ENCODE measurements around the gene CERS6.
A peak's percentile ranks its signal among the peaks of the same experiment; 100 is the strongest.
"Not testable (repeated sequence)": the region's sequence is repeated elsewhere in the genome, so short reads cannot be mapped to it uniquely, and the experiment has no call there.

The CERS6 gene

GRCh38 chr2:168748461-168748860 is 292.4 kb downstream of the CERS6 start:
- no peak for DNase-seq

GRCh38 chr2:168749297-168749696 is 293.2 kb downstream of the CERS6 start:
- no peak for DNase-seq

- no peak for DNase-seq
Measured at GRCh38 chr2:168751104-168751740, 295.1 kb downstream of the CERS6 start.

GRCh38 chr2:168752361-168752760 is 296.3 kb downstream of the CERS6 start:
- no peak for DNase-seq

GRCh38 chr2:168753765-168754329 is 297.8 kb downstream of the CERS6 start:
- DNase-seq: no peak

- DNase-seq: no peak
Measured at GRCh38 chr2:168757223-168757622, 301.2 kb downstream of the CERS6 start.

GRCh38 chr2:168758970-168759820 is 303.1 kb downstream of the CERS6 start:
- peak; percentile 46 to 61 for DNase-seq

GRCh38 chr2:168765401-168765800 is 309.3 kb downstream of the CERS6 start:
- no peak for DNase-seq

- DNase-seq: no peak
Measured at GRCh38 chr2:168766600-168766999, 310.5 kb downstream of the CERS6 start.

- no peak for DNase-seq
Measured at GRCh38 chr2:168767258-168767657, 311.2 kb downstream of the CERS6 start.

- DNase-seq: not testable (repeated sequence)
Measured at GRCh38 chr2:168768357-168768756, 312.3 kb downstream of the CERS6 start.

GRCh38 chr2:168770796-168771195 is 314.7 kb downstream of the CERS6 start:
- DNase-seq: no peak

- DNase-seq: no peak
Measured at GRCh38 chr2:168772704-168773103, 316.6 kb downstream of the CERS6 start.

- no peak for DNase-seq
Measured at GRCh38 chr2:168773128-168773527, 317.1 kb downstream of the CERS6 start.

- DNase-seq: peak; percentile 9 to 78
Measured at GRCh38 chr2:168773719-168774521, 317.8 kb downstream of the CERS6 start.

- no peak for DNase-seq
Measured at GRCh38 chr2:168775837-168776236, 319.8 kb downstream of the CERS6 start.

- DNase-seq: no peak
Measured at GRCh38 chr2:168780669-168781071, 324.6 kb downstream of the CERS6 start.

- no peak for DNase-seq
Measured at GRCh38 chr2:168781191-168781817, 325.2 kb downstream of the CERS6 start.

GRCh38 chr2:168782271-168782670 is 326.2 kb downstream of the CERS6 start:
- DNase-seq: no peak

GRCh38 chr2:168784993-168785392 is 328.9 kb downstream of the CERS6 start:
- DNase-seq: no peak

- no peak for DNase-seq
Measured at GRCh38 chr2:168787098-168787781, 331.2 kb downstream of the CERS6 start.

GRCh38 chr2:168787782-168788376 is 331.8 kb downstream of the CERS6 start:
- no peak for DNase-seq

Data from NCI-H446 (cell line).